Psoas muscle (tissue), 8 donors: ENCODE results near the gene TAOK2. TPM values are rescaled to one million over a fixed set of nuclear protein-coding genes. Genes with fewer than 3 reads are reported as not detected.

ENCODE experiments used
- ATAC-seq, 4 donors: fragments of 200-7000 bp; cut with Tn5 transposase; one replicate each; pipeline ENCODE4 v1.9.1; 2020; ENCODE audit warnings: moderate library complexity in 3 of 4, mild to moderate bottlenecking in 2 of 4
- DNase-seq, 2 donors: peaks; one replicate each; pipeline ENCODE4 v3.0.0-alpha.2; 2020
- H3K27ac ChIP-seq: fragments of 200-600 bp; one replicate; pipeline ENCODE4 v1.8.0; 2022
- H3K27me3 ChIP-seq, 3 donors: fragments of 200-600 bp in 1 of 3; one replicate each; pipeline versions ENCODE4 v1.6.1 to v1.8.0; 2013 to 2022; ENCODE audit warnings: low read length in 2 of 3, mild to moderate bottlenecking in 2 of 3, moderate library complexity in 1 of 3; ENCODE audit not compliant: insufficient read depth in 3 of 3
- H3K36me3 ChIP-seq, 2 donors: fragments of 200-600 bp in 1 of 2; one replicate each; pipeline versions ENCODE4 v1.6.1 to v1.8.0; 2013 to 2022; ENCODE audit warnings: low read depth in 1 of 2, mild to moderate bottlenecking in 1 of 2, moderate library complexity in 1 of 2; ENCODE audit not compliant: insufficient read depth in 1 of 2
- H3K4me1 ChIP-seq: fragments of 200-600 bp; one replicate; pipeline ENCODE4 v1.8.0; 2022
- H3K4me3 ChIP-seq: fragments of 200-600 bp; one replicate; pipeline ENCODE4 v1.8.0; 2022; ENCODE audit warnings: mild to moderate bottlenecking
- H3K9me3 ChIP-seq: fragments of 200-600 bp; one replicate; pipeline ENCODE4 v1.8.0; 2022
- WGBS, 3 donors: extraction: QIAGEN DNeasy Blood & Tissue Kit; methylation state at CpG; one replicate each; pipeline versions ENCODE4 v1.1.6 to v1.1.7; 2013; 5-methylcytosine and 5-hydroxymethylcytosine counted together
- intact Hi-C, 2 donors: fragments of 100-400 bp; cut with DNase I; formaldehyde crosslinking; loops; one replicate each; pipeline versions ENCODE4 v1.11.0 to v1.14.2; 2022
- polyA plus RNA-seq, 3 donors: library from polyadenylated mRNA; stranded (reverse); fragments of 200-250 nt; gene quantifications; one replicate each; pipeline ENCODE4 v1.2.3, GENCODE V29; 2013
- total RNA-seq, 4 donors: library from RNA; stranded (reverse); fragmentation: NEBNext Ultra II Directional in 2 of 4; extraction: Animal tissue kit (Norgen Biotek cat#: 25700) in 2 of 4; gene quantifications; one replicate each; pipeline versions ENCODE4 v1.2.1 to v1.2.4, GENCODE V29; 2021 to 2023
- TF ChIP-seq, protein P1 (sequence below): fragments of 200-600 bp; IDR thresholded peaks from one replicate; pipeline ENCODE4 v1.8.0; 2022; ENCODE audit warnings: antibody characterized with exemption
- donor health status: healthy with polysubstance abuse.
- donor health status: DM: no; HTN: no; CAD: no; lungs with moderate emphysema.
- donor health status: Bipolar disorder and iron deficiency.
- donor health status: healthy.
- donor health status: DM: yes; HTN: yes; CAD: no.
- donor health status: DM: no; HTN: no; CAD: no.
- donor health status: DM: no; HTN: no; CAD: no.
- donor health status: DM: yes; HTN: yes; CAD: no.

TAOK2 gene
- total and polyA plus RNA-seq, 7 donors, result 15.7 to 30.2 (median 21.8) TPM

DNA sequence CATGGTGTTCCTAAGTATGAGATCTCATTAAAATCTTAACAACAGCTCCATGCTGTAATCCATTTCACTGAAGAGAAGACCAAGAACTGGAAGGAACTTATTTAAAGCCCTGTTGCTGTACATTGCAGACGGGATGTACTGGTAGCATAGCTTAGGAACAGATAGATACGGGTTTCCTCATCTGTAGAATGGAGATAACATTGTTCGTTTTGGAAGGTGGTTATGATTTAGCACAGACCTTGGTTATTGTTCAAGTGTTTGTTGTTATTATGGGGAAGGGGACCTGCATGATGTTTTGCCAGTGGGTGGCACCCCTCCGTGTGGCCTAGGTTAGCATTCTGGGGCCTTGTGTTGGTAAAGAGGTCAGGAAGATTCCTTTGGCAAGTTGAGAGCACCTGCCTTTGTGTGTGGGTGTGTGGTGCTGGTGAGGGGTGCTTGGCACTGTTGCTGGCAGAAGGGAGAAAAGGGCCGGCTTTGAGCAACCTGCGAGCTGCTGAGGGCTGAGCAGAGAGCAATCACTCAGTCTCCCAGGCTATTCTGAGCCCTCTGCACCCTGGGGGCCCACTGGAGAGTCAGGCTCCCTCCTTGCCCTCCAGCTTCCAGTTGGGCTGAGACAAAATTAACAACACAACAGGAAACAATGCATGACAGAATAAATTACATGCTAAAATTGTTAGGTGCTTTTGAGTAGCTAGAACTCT lies 2.3 kb downstream of the TAOK2 start:
- peaks cover 25% of the 10 kb centered on the region for H3K4me1 ChIP-seq
- DNase-seq (no peak), ATAC-seq (no peak)
- TF ChIP-seq, protein P1, sequence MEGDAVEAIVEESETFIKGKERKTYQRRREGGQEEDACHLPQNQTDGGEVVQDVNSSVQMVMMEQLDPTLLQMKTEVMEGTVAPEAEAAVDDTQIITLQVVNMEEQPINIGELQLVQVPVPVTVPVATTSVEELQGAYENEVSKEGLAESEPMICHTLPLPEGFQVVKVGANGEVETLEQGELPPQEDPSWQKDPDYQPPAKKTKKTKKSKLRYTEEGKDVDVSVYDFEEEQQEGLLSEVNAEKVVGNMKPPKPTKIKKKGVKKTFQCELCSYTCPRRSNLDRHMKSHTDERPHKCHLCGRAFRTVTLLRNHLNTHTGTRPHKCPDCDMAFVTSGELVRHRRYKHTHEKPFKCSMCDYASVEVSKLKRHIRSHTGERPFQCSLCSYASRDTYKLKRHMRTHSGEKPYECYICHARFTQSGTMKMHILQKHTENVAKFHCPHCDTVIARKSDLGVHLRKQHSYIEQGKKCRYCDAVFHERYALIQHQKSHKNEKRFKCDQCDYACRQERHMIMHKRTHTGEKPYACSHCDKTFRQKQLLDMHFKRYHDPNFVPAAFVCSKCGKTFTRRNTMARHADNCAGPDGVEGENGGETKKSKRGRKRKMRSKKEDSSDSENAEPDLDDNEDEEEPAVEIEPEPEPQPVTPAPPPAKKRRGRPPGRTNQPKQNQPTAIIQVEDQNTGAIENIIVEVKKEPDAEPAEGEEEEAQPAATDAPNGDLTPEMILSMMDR, result no peak
- WGBS, 3 donors, result 21 to 32% (median 21%) methylated on average over 6 of the region's 6 CpGs
- H3K36me3 ChIP-seq, result peaks cover 4 to 52% of the 10 kb centered on the region in 2 donors
- no peaks in the 10 kb centered on the region for H3K27me3 ChIP-seq
- H3K9me3 ChIP-seq, result no peaks in the 10 kb centered on the region
- H3K27ac ChIP-seq, result peak overlapping the region; percentile 48
- intact Hi-C loops, result loop anchor here (1.0 to 10.0 kb wide), 5 partner anchors 8 to 1749 kb away; partner anchors contain the start of genes HIRIP3 (in 1 of the 2) and KCTD13 (in 1 of the 2)
- H3K4me3 ChIP-seq, result peak overlapping the region; percentile 95

DNA sequence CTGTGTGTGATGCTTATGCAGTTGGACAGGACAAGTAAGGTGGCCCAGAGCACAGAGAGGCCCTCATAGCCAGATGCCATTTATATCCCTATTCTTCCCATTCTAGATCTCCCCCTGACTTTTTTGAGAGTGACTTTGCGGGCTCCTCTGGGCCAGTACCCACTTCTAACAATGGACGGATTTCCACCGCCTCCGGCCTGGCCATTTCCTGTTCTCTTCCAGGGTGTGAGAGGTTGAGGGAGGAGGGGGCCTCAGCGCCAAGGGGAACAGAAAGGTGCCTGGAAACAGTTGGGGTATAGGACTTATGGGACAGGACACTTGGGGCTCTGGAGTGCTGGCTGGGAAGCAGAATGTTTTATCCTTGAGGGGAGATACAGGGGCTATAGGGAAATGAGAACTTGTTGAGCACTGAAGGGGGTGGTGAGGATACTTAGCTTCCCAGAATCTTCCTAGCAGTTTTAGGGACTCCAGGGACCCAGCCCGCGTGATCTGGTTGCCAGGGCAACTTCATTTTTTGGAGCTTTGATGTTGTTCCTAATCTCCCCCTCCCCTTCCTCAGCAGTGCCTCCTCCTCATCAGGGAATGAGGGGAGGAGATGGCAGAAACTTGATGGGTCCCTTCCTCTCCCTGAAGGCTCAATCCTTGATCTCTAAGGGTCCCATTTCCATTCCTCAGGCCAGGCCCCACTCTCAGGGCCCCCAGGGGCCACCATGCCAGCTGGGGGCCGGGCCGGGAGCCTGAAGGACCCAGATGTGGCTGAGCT lies 3.6 kb downstream of the TAOK2 start:
- 62 to 66% (median 62%) methylated on average over 9 of the region's 9 CpGs for WGBS, 3 donors
- peaks cover 4 to 53% of the 10 kb centered on the region in 2 donors for H3K36me3 ChIP-seq
- ATAC-seq (no peak), DNase-seq (no peak)
- H3K4me1 ChIP-seq, result peaks cover 25% of the 10 kb centered on the region
- H3K4me3 ChIP-seq, result peak overlapping the region; percentile 95
- intact Hi-C loops, result loop anchor here (5.0 to 10.0 kb wide), 2 partner anchors 50 to 1748 kb away; partner anchors contain the start of gene KCTD13 (in 1 of the 2)
- H3K27me3 ChIP-seq, result no peaks in the 10 kb centered on the region
- TF ChIP-seq, protein P1, result no peak
- H3K27ac ChIP-seq, result peak overlapping the region; percentile 48
- H3K9me3 ChIP-seq, result no peaks in the 10 kb centered on the region

DNA sequence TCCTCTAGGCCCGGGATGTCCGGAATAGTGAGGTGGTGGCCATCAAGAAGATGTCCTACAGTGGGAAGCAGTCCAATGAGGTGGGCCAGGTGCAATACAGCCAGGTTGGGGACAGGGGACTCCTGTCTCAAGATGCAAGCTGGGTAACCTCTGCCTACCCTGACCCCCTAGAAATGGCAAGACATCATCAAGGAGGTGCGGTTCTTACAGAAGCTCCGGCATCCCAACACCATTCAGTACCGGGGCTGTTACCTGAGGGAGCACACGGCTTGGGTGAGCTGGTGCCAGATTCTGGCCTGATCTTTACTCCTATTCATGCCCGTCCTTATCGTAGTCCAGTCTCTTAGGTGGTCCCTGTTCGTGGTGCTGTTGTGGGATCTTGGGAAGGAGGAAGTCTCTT lies 4.4 kb downstream of the TAOK2 start:
- TF ChIP-seq, protein P1, result no peak
- H3K9me3 ChIP-seq, result no peaks in the 10 kb centered on the region
- H3K36me3 ChIP-seq, result peaks cover 4 to 58% of the 10 kb centered on the region in 2 donors
- H3K27ac ChIP-seq, result peak overlapping the region; percentile 43
- H3K27me3 ChIP-seq, result no peaks in the 10 kb centered on the region
- 85 to 94% (median 85%) methylated on average over 9 of the region's 9 CpGs for WGBS, 3 donors
- H3K4me3 ChIP-seq, result peak overlapping the region; percentile 95
- no peak for DNase-seq
- intact Hi-C loops, result loop anchor here (5.0 to 10.0 kb wide), 2 partner anchors 51 to 1747 kb away; partner anchors contain the start of gene KCTD13 (in 1 of the 2)
- peaks cover 25% of the 10 kb centered on the region for H3K4me1 ChIP-seq
- ATAC-seq, result no peak

- H3K27me3 ChIP-seq, result no peaks in the 10 kb centered on the region
- ATAC-seq (no peak), DNase-seq (no peak)
- H3K9me3 ChIP-seq, result no peaks in the 10 kb centered on the region
- peaks cover 4 to 64% of the 10 kb centered on the region in 2 donors for H3K36me3 ChIP-seq
- WGBS, 3 donors, result 82 to 89% (median 87%) methylated on average over 9 of the region's 9 CpGs
- intact Hi-C loops, result loop anchor here (5.0 to 10.0 kb wide), 2 partner anchors 51 to 1746 kb away; partner anchors contain the start of gene KCTD13 (in 1 of the 2)
- H3K4me3 ChIP-seq, result no peak overlapping the region
- H3K27ac ChIP-seq, result no peak overlapping the region
- TF ChIP-seq, protein P1, result no peak
- peaks cover 22% of the 10 kb centered on the region for H3K4me1 ChIP-seq
These were observed 5.0 kb downstream of the TAOK2 start for GRCh38 chr16:29978564-29979270.
